Thymus (tissue), 11 donors: Measurements from ENCODE around the gene SLC25A21. TPM values are rescaled to one million over a fixed set of nuclear protein-coding genes. Genes with fewer than 3 reads are reported as not detected.

Experiments used
- DNase-seq, 9 donors: peaks; one replicate each; pipeline ENCODE4 v3.0.0-alpha.2; 2013; ENCODE audit warnings: low spot score in 9 of 9, low read depth in 6 of 9, missing footprints in 1 of 9
- H3K27ac ChIP-seq, 2 donors: one replicate each; pipeline ENCODE4 v1.5.1; 2013; ENCODE audit warnings: control low read depth in 1 of 2, low read depth in 1 of 2, low read length in 1 of 2, mild to moderate bottlenecking in 1 of 2, moderate library complexity in 1 of 2
- H3K27me3 ChIP-seq, 2 donors: one replicate each; pipeline ENCODE4 v1.5.1; 2013; ENCODE audit warnings: low read length in 1 of 2; ENCODE audit not compliant: control insufficient read depth in 2 of 2, insufficient read depth in 1 of 2
- H3K36me3 ChIP-seq, 2 donors: one replicate each; pipeline ENCODE4 v1.5.1; 2013; ENCODE audit warnings: low read length in 1 of 2, mild to moderate bottlenecking in 1 of 2, moderate library complexity in 1 of 2; ENCODE audit not compliant: control insufficient read depth in 2 of 2, insufficient read depth in 2 of 2
- H3K4me1 ChIP-seq, 2 donors: one replicate each; pipeline ENCODE4 v1.5.1; 2013; ENCODE audit warnings: low read length in 2 of 2; ENCODE audit not compliant: control insufficient read depth in 2 of 2, insufficient read depth in 2 of 2
- H3K4me3 ChIP-seq, 2 donors: one replicate each; pipeline ENCODE4 v1.5.1; 2013; ENCODE audit warnings: low read length in 2 of 2, control low read depth in 1 of 2, mild to moderate bottlenecking in 1 of 2
- H3K9me3 ChIP-seq, 2 donors: one replicate each; pipeline ENCODE4 v1.5.1; 2013; ENCODE audit warnings: low read length in 1 of 2, mild to moderate bottlenecking in 1 of 2; ENCODE audit not compliant: control insufficient read depth in 2 of 2, insufficient read depth in 1 of 2
- WGBS: extraction: QIAGEN DNeasy Blood & Tissue Kit; methylation state at CpG from one replicate; pipeline ENCODE4 v1.1.7; 2013; 5-methylcytosine and 5-hydroxymethylcytosine counted together
- polyA plus RNA-seq: library from polyadenylated mRNA; stranded (reverse); fragments of 200-250 nt; gene quantifications from one replicate; pipeline ENCODE4 v1.2.3, GENCODE V29; 2013
- total RNA-seq: library from RNA; stranded (reverse); fragments of 120-200 nt; gene quantifications from one replicate; pipeline ENCODE4 v1.2.4, GENCODE V29; 2013
- donor health status: healthy.

SLC25A21 gene
- total and polyA plus RNA-seq, 2 donors, result 0.46 to 0.90 TPM

- Histone ChIP-seq H3K4me3 (no peak overlapping the region), H3K27ac (no peak overlapping the region), H3K36me3 (no peaks in the 10 kb centered on the region), H3K4me1 (no peaks in the 10 kb centered on the region), H3K9me3 (no peaks in the 10 kb centered on the region), H3K27me3 (no peaks in the 10 kb centered on the region)
- no peak for DNase-seq
- 95% methylated on average over 4 of the region's 4 CpGs for WGBS
Measured at GRCh38 chr14:36824854-36825253, 347.6 kb downstream of the SLC25A21 start.

DNA sequence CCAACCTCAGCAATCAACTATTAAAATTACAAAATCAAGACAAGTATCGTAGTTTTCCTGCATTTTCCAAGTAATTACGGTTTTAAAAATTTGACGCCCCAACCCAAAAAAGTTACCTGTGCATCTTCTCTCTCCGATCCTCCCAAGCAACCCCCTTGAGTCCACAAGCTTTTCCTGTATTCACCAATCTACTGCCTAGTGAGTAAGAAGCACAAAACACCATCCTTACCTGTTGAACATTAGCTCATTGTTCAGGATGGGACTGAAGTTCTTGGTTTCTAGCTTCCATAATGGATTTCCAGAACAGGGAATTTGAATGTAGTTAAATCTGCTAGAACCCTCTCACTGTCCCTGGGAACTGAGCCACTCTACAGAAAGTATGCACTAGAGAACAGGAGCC is 348.8 kb downstream of the SLC25A21 start:
- Histone ChIP-seq H3K4me3 (no peak overlapping the region), H3K4me1 (no peaks in the 10 kb centered on the region), H3K9me3 (no peaks in the 10 kb centered on the region), H3K27ac (no peak overlapping the region), H3K36me3 (no peaks in the 10 kb centered on the region), H3K27me3 (no peaks in the 10 kb centered on the region)
- DNase-seq, result no peak
- WGBS, result 72% methylated on average over 4 of the region's 4 CpGs

- no peak for DNase-seq
- Histone ChIP-seq H3K4me3 (no peak overlapping the region), H3K9me3 (no peaks in the 10 kb centered on the region), H3K4me1 (no peaks in the 10 kb centered on the region), H3K27me3 (no peaks in the 10 kb centered on the region), H3K27ac (no peak overlapping the region), H3K36me3 (no peaks in the 10 kb centered on the region)
Measured at GRCh38 chr14:36822685-36823084, 349.7 kb downstream of the SLC25A21 start.

DNA sequence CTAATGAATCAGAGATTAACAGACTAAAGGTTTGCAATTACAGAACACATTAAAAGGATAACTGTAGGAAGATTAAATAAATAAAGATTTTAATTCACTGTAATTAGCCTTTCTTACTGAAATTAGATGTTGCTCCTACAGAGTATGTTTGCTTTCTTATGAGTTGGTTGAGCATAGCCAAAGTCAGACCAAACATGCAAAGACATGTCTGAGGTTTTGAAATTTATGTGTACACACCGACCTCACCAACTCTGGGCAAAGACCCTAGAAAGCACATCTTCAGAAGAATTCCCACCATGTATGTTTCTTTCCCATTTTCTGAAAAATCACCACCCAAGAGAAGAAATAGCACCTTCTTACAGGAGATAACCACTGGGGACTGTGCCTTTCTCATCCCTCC is 351.5 kb downstream of the SLC25A21 start:
- WGBS, result 83% methylated on average over 1 of the region's 1 CpG

DNA sequence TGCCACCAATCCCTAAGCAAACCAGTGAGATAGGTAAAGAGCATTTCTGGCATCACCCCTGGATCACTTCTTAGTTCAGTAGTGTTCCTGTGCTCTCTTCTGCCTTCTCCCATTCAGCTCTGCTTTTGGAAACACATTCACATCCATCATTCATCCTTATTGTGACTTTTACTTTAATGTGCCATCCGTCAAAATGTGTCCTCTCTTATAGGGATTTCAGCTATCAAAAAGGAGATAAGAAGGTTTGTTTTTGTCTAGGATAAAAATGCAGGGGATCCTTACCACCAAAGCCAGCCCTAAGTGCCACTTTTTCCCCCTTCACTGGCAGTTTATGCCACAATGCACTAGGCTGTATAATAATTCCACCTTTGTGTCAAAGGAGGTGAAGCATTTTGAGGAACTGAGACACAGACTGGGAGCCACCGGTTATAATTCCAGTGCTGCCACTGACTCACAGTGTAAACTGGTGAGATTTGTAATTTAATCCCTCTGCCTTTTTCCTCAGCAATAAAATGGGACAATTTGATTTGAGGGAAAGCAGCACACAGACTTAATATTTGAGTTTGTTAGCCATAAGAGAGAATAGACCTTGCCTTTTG is 352.2 kb downstream of the SLC25A21 start:
- no peak overlapping the region for H3K4me3 ChIP-seq
- no peaks in the 10 kb centered on the region for H3K27me3 ChIP-seq
- H3K36me3 ChIP-seq, result no peaks in the 10 kb centered on the region
- no peak for DNase-seq
- H3K9me3 ChIP-seq, result no peaks in the 10 kb centered on the region
- H3K4me1 ChIP-seq, result no peaks in the 10 kb centered on the region
- H3K27ac ChIP-seq, result no peak overlapping the region
- 71% methylated on average over 2 of the region's 2 CpGs for WGBS

More for the DNA sequence above, 351.5 kb downstream of the SLC25A21 start:
- Histone ChIP-seq H3K36me3 (no peaks in the 10 kb centered on the region), H3K4me1 (no peaks in the 10 kb centered on the region), H3K27me3 (no peaks in the 10 kb centered on the region), H3K4me3 (no peak overlapping the region), H3K9me3 (no peaks in the 10 kb centered on the region), H3K27ac (no peak overlapping the region)
- DNase-seq, result no peak

GRCh38 chr14:36818794-36819384 is 353.5 kb downstream of the SLC25A21 start:
- H3K36me3 ChIP-seq, result no peaks in the 10 kb centered on the region
- no peaks in the 10 kb centered on the region for H3K4me1 ChIP-seq
- no peak overlapping the region for H3K4me3 ChIP-seq
- no peak overlapping the region for H3K27ac ChIP-seq
- 18% methylated on average over 2 of the region's 2 CpGs for WGBS
- no peak for DNase-seq
- no peaks in the 10 kb centered on the region for H3K27me3 ChIP-seq
- H3K9me3 ChIP-seq, result no peaks in the 10 kb centered on the region

DNA sequence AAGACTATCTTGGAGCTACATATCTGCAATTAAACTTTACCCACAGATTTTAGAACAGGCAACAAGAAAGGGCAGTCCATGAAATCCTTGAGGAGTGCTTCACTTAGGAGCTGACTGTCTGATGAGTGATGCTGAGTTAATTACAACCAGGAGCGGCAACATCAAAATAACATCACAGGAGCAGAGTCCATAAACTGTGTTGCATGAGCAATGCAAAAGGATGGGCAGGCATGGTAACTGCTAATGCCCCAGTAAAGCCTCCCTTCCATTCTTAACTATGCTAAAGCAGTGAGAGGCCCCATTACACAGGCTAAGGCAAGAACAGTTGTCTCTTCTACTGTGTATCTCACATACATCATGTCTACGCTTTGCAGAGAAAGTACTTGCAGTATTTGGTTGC is 354.2 kb downstream of the SLC25A21 start:
- Histone ChIP-seq H3K36me3 (no peaks in the 10 kb centered on the region), H3K27me3 (no peaks in the 10 kb centered on the region), H3K4me3 (no peak overlapping the region), H3K9me3 (no peaks in the 10 kb centered on the region), H3K27ac (no peak overlapping the region), H3K4me1 (no peaks in the 10 kb centered on the region)
- 73% methylated on average over 2 of the region's 2 CpGs for WGBS
- no peak for DNase-seq

DNA sequence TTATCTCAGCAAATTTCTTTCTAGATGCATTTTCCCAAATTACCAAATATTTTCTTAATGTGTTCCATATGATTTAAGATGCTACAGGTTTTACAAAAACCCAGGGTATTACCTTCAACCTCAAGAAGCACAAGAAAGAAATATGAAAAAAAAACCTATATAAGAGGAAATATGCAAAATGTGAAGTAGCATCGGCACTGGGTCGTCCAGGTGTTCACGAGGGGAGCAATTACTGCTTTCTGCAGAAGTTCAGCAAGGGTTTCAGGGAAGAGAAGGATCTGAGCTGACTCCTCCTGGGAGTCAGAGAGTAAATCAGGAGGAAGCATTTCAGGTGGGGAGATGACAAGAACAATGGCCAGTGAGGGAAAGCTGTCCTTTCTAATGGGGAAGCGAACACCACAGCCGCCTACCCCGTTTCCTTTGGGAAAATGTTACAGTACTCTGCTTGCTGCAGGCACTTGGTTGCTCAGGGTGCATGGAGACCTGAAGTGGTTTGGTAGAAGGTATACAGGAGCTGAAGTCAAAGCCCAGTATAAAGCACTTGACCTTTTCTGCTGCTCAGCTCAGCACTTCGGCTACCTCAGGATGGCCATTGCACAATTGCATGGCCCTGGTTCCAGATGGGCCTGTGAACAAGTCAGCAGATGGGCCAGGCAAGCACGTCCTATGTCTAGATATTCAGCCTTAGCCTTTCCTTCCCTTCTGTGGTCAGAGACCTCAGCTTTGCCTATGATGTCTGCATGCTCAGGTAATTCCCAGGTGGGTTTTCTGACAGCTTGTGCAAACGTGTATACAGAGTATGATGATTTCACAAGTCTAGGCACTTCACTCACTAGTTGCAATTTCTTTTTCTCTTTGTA is 355.1 kb downstream of the SLC25A21 start:
- Histone ChIP-seq H3K4me1 (no peaks in the 10 kb centered on the region), H3K4me3 (no peak overlapping the region), H3K27ac (no peak overlapping the region), H3K27me3 (no peaks in the 10 kb centered on the region), H3K36me3 (no peaks in the 10 kb centered on the region), H3K9me3 (no peaks in the 10 kb centered on the region)
- 92% methylated on average over 9 of the region's 9 CpGs for WGBS
- DNase-seq, result no peak

GRCh38 chr14:36816481-36816880 is 355.9 kb downstream of the SLC25A21 start:
- H3K27ac ChIP-seq, result no peak overlapping the region
- no peaks in the 10 kb centered on the region for H3K36me3 ChIP-seq
- no peaks in the 10 kb centered on the region for H3K27me3 ChIP-seq
- 87% methylated on average over 5 of the region's 5 CpGs for WGBS
- no peak overlapping the region for H3K4me3 ChIP-seq
- H3K4me1 ChIP-seq, result no peaks in the 10 kb centered on the region
- no peak for DNase-seq
- H3K9me3 ChIP-seq, result no peaks in the 10 kb centered on the region
